ENCODE data around the gene ZNF514. TPM values are rescaled to one million over a fixed set of nuclear protein-coding genes. Genes with fewer than 3 reads are reported as not detected.
"Not testable (repeated sequence)": the region's sequence is repeated elsewhere in the genome, so short reads cannot be mapped to it uniquely, and the experiment has no call there.

Gene ZNF514
- total RNA-seq, 4 donors from 2014 or later = 8.6 to 22.9 (median 15.7) TPM

DNA sequence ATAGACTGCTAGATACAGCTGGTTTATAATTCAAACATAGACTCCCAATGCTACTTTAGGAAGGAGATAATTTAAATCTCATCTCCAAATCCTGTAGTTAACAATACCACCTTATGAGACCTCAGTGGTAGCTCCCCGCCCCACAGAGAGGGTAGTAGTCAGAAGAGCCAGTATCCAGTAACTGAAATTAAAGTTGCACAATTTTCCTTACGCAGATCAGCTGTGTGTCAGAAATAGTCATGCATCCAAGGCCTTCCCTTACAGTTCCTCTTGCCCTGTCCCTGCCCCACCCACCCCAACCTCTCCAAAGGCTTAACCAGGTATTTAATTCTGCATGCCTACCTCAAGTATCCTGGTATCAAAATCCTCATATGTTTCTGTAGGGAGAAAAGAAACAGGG lies 53.6 kb downstream of the ZNF514 start:
- H3K9me3 ChIP-seq = no peaks in the 10 kb centered on the region
- no peak overlapping the region for H3K27ac ChIP-seq
- no peak overlapping the region for H3K4me3 ChIP-seq
- H3K36me3 ChIP-seq = peaks cover 0 to 83% (median 41%) of the 10 kb centered on the region in 4 donors
- in situ Hi-C loops (cut with MboI; ENCODE audit: low pct_ligation_motif_present in 1 of 4, low pct_unique_long_range_greater_than_20kb in 1 of 4, low sequenced_read_pairs in 3 of 4) = no loop called here
- TF ChIP-seq POLR2A (IDR thresholded peaks at IDR 0.05) (no peak), EP300 (IDR thresholded peaks at IDR 0.05; ENCODE audit: low read depth) (no peak), POLR2AphosphoS5 (IDR thresholded peaks at IDR 0.05) (no peak)
- TF ChIP-seq, protein P1, sequence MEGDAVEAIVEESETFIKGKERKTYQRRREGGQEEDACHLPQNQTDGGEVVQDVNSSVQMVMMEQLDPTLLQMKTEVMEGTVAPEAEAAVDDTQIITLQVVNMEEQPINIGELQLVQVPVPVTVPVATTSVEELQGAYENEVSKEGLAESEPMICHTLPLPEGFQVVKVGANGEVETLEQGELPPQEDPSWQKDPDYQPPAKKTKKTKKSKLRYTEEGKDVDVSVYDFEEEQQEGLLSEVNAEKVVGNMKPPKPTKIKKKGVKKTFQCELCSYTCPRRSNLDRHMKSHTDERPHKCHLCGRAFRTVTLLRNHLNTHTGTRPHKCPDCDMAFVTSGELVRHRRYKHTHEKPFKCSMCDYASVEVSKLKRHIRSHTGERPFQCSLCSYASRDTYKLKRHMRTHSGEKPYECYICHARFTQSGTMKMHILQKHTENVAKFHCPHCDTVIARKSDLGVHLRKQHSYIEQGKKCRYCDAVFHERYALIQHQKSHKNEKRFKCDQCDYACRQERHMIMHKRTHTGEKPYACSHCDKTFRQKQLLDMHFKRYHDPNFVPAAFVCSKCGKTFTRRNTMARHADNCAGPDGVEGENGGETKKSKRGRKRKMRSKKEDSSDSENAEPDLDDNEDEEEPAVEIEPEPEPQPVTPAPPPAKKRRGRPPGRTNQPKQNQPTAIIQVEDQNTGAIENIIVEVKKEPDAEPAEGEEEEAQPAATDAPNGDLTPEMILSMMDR (IDR thresholded peaks at IDR 0.05) = no peak
- H3K27me3 ChIP-seq = no peaks in the 10 kb centered on the region
- WGBS, 2 donors (ENCODE audit: low coverage in 1 of 2) = 90 to 92% methylated on average over 2 of the region's 2 CpGs
- DNase-seq = no peak
- no peaks in the 10 kb centered on the region for H3K4me1 ChIP-seq
- intact Hi-C loops (cut with DNase I; ENCODE audit: low total_unique reads) = no loop called here

DNA sequence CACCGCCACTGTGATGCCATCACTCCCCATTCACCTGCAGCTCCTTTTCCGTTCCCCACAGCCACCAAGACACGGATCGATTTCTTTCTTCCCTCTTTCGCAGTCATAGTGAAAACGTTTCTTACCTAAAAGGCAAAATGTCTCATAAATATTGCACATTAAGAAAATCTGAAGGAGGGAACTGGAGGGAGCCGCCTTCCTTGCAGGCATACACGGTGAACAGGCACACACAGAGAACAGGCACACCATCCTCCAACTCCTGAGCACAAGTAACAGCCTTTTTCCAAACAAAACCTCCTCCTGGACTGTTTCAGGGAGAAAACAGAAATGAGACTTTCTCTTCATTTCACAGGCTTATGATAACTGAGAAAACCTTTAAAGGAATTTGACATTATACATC lies 55.0 kb downstream of the ZNF514 start:
- intact Hi-C loops (cut with DNase I; ENCODE audit: low total_unique reads) = no loop called here
- in situ Hi-C loops (cut with MboI; ENCODE audit: low pct_ligation_motif_present in 1 of 4, low pct_unique_long_range_greater_than_20kb in 1 of 4, low sequenced_read_pairs in 3 of 4) = no loop called here
- Histone ChIP-seq H3K4me3 (no peak overlapping the region), H3K9me3 (no peaks in the 10 kb centered on the region), H3K4me1 (no peaks in the 10 kb centered on the region), H3K27ac (no peak overlapping the region), H3K36me3 (peaks cover 3 to 90% (median 46%) of the 10 kb centered on the region in 4 donors), H3K27me3 (no peaks in the 10 kb centered on the region)
- no peak for DNase-seq
- WGBS, 2 donors (ENCODE audit: low coverage in 1 of 2) = 95 to 97% methylated on average over 7 to 8 of the region's 8 CpGs
- TF ChIP-seq, protein P1 (IDR thresholded peaks at IDR 0.05) = no peak
- TF ChIP-seq EP300 (IDR thresholded peaks at IDR 0.05; ENCODE audit: low read depth) (no peak), POLR2AphosphoS5 (IDR thresholded peaks at IDR 0.05) (no peak), POLR2A (IDR thresholded peaks at IDR 0.05) (no peak)

DNA sequence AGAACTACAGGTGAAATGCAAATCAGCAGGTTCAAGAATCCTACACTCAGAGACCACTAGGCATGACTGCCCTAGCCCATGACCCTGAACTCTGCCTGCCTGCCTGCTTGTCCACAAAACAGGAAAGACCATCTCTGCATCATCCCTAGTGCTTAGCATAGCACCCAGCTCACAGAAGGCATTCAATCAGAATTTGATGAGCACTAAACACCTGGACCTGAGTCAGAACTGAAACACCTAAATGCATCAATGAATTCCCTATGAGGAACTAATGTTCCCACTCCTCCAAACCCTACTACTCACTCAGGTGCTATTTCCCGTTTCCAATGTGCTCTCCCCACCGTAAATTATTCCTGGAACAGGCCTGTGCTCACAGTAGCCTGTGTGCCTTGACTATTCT lies 59.7 kb downstream of the ZNF514 start:
- no peaks in the 10 kb centered on the region for H3K27me3 ChIP-seq
- H3K4me3 ChIP-seq = no peak overlapping the region
- H3K4me1 ChIP-seq = no peaks in the 10 kb centered on the region
- DNase-seq = no peak
- 69 to 82% methylated on average over 2 of the region's 2 CpGs for WGBS, 2 donors (ENCODE audit: low coverage in 1 of 2)
- no peaks in the 10 kb centered on the region for H3K9me3 ChIP-seq
- intact Hi-C loops (cut with DNase I; ENCODE audit: low total_unique reads) = no loop called here
- peaks cover 3 to 66% (median 33%) of the 10 kb centered on the region in 4 donors for H3K36me3 ChIP-seq
- in situ Hi-C loops (cut with MboI; ENCODE audit: low pct_ligation_motif_present in 1 of 4, low pct_unique_long_range_greater_than_20kb in 1 of 4, low sequenced_read_pairs in 3 of 4) = no loop called here
- TF ChIP-seq EP300 (IDR thresholded peaks at IDR 0.05; ENCODE audit: low read depth) (no peak), POLR2A (IDR thresholded peaks at IDR 0.05) (no peak), POLR2AphosphoS5 (IDR thresholded peaks at IDR 0.05) (no peak)
- TF ChIP-seq, protein P1 (IDR thresholded peaks at IDR 0.05) = no peak
- H3K27ac ChIP-seq = no peak overlapping the region

DNA sequence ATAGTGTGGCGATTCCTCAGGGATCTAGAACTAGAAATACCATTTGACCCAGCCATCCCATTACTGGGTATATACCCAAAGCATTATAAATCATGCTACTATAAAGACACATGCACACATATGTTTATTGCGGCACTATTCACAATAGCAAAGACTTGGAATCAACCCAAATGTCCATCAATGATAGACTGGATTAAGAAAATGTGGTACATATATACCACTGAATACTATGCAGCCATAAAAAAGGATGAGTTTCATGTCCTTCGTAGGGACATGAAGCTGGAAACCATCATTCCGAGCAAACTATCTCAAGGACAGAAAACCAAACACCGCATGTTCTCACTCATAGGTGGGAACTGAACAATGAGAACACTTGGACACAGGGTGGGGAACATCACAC lies 61.4 kb downstream of the ZNF514 start:
- intact Hi-C loops (cut with DNase I; ENCODE audit: low total_unique reads); in situ Hi-C loops (cut with MboI; ENCODE audit: low pct_ligation_motif_present in 1 of 4, low pct_unique_long_range_greater_than_20kb in 1 of 4, low sequenced_read_pairs in 3 of 4); H3K9me3 ChIP-seq; H3K4me1 ChIP-seq; H3K4me3 ChIP-seq; H3K27ac ChIP-seq; H3K27me3 ChIP-seq; DNase-seq: not testable (repeated sequence)
- H3K36me3 ChIP-seq = peaks cover 3 to 54% (median 27%) of the 10 kb centered on the region in 4 donors
- 100% methylated on average over 4 to 5 of the region's 5 CpGs for WGBS, 2 donors (ENCODE audit: low coverage in 1 of 2)

Other genes with a start within 250 kb of the ZNF514 start
- gene MAL, start 134.1 kb downstream of the ZNF514 start, total RNA-seq = 10 to 100 TPM in 1 of 4 donors, 1 to 10 TPM in 3; 3.7 to 14.3 (median 5.1) TPM
- 100 to 1,000 TPM in 1 of 4 donors, 10 to 100 TPM in 3; 61.7 to 145 (median 77.2) TPM for gene MRPS5, start 38.0 kb downstream of the ZNF514 start, total RNA-seq
- 1 to 10 TPM in 3 of 4 donors, under 1 TPM in 1; 0.20 to 4.1 (median 1.8) TPM for gene ZNF2, start 6.0 kb upstream of the ZNF514 start, total RNA-seq
- gene ZNF892, start 47.7 kb upstream of the ZNF514 start, total RNA-seq = 1 to 10 TPM in 3 of 4 donors, not detected in 1; 3.4 to 6.8 (median 3.5) TPM
- gene PROM2, start 114.6 kb upstream of the ZNF514 start, total RNA-seq = 10 to 100 TPM; 20.2 to 46.6 (median 28.6) TPM
- gene KCNIP3, start 137.5 kb upstream of the ZNF514 start, total RNA-seq = 1 to 10 TPM; 1.8 to 4.0 (median 2.2) TPM
- gene FAHD2A, start 242.9 kb upstream of the ZNF514 start, total RNA-seq = 100 to 1,000 TPM in 1 of 4 donors, 10 to 100 TPM in 3; 29.9 to 134 (median 42.7) TPM